Parathyroid adenoma (tissue), 2 donors: ENCODE measurements around the gene ZSCAN18.
A peak's percentile ranks its signal among the peaks of the same experiment; 100 is the strongest.

Source experiments
- H2AFZ ChIP-seq: fragments of 300-600 bp; sonication (generic); one replicate; pipeline ENCODE4 v1.7.0; 2017; ENCODE audit warnings: antibody characterized with exemption, mild to moderate bottlenecking
- H3K27ac ChIP-seq: fragments of 300-600 bp; sonication (generic); one replicate; pipeline ENCODE4 v1.7.0; 2017
- H3K27me3 ChIP-seq: fragments of 300-600 bp; sonication (generic); one replicate; pipeline ENCODE4 v1.7.0; 2017; ENCODE audit warnings: low read length; ENCODE audit not compliant: control insufficient read depth, insufficient read depth
- H3K36me3 ChIP-seq: fragments of 300-600 bp; sonication (generic); one replicate; pipeline ENCODE4 v1.7.0; 2017; ENCODE audit warnings: low read length; ENCODE audit not compliant: control insufficient read depth, insufficient read depth
- H3K4me1 ChIP-seq: fragments of 300-600 bp; sonication (generic); one replicate; pipeline ENCODE4 v1.7.0; 2017; ENCODE audit warnings: control low read depth
- H3K4me2 ChIP-seq: fragments of 300-600 bp; sonication (generic); one replicate; pipeline ENCODE4 v1.7.0; 2017; ENCODE audit warnings: low read length
- H3K4me3 ChIP-seq: fragments of 300-600 bp; sonication (generic); one replicate; pipeline ENCODE4 v1.7.0; 2017; ENCODE audit warnings: low read depth, low read length
- H3K79me2 ChIP-seq: fragments of 300-600 bp; sonication (generic); one replicate; pipeline ENCODE4 v1.7.0; 2017; ENCODE audit warnings: control low read depth
- H3K9ac ChIP-seq: fragments of 300-600 bp; sonication (generic); one replicate; pipeline ENCODE4 v1.7.0; 2017; ENCODE audit warnings: mild to moderate bottlenecking
- H3K9me3 ChIP-seq: fragments of 300-600 bp; sonication (generic); one replicate; pipeline ENCODE4 v1.7.0; 2017; ENCODE audit warnings: low read length; ENCODE audit not compliant: control insufficient read depth
- TF ChIP-seq, protein P1 (sequence below): fragments of 300-600 bp; sonication (generic); IDR thresholded peaks from one replicate; pipeline ENCODE4 v1.7.0; 2017; ENCODE audit warnings: antibody characterized with exemption, mild to moderate bottlenecking
- donor health status: primary hyperparathyroidism.

The ZSCAN18 gene

DNA sequence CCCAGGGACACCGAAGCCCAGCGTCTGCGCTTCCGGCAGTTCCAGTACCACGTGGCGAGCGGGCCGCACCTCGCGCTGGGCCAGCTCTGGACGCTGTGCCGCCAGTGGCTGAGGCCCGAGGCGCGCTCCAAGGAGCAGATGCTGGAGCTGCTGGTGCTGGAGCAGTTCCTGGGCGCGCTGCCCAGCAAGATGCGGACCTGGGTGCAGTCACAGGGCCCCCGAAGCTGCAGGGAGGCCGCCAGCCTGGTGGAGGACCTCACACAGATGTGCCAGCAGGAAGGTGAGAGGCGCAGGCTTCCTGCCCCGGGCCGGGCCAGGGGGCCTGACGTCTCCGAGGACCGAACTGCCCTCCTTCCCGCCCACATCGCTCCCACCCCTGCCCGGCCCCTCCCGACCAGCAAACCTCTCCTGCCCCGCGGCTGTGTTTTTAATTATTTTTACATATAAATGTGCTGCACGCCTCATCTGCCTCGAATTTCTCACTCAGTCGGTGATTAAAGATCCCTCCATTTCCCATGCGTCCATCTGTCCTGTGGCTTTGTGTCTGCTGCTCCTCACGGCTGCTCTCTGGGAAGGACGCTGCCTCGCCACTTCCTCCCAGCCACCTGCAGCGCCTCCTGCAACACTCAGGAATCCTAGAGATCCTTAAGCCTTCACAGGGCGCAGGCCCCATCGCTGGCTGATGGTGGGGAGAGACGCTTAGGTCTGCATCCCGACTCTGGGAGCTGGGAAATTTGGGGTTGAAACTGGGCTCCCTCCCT, 59.9 kb downstream of the ZSCAN18 start:
- Histone ChIP-seq H3K9me3 (no peaks in the 10 kb centered on the region), H3K4me2 (no peak overlapping the region), H2AFZ (peak overlapping the region; percentile 45), H3K36me3 (no peaks in the 10 kb centered on the region), H3K4me3 (no peak overlapping the region), H3K27me3 (no peaks in the 10 kb centered on the region), H3K4me1 (no peaks in the 10 kb centered on the region), H3K27ac (no peak overlapping the region), H3K79me2 (no peaks in the 10 kb centered on the region), H3K9ac (no peak overlapping the region)
- TF ChIP-seq, protein P1, sequence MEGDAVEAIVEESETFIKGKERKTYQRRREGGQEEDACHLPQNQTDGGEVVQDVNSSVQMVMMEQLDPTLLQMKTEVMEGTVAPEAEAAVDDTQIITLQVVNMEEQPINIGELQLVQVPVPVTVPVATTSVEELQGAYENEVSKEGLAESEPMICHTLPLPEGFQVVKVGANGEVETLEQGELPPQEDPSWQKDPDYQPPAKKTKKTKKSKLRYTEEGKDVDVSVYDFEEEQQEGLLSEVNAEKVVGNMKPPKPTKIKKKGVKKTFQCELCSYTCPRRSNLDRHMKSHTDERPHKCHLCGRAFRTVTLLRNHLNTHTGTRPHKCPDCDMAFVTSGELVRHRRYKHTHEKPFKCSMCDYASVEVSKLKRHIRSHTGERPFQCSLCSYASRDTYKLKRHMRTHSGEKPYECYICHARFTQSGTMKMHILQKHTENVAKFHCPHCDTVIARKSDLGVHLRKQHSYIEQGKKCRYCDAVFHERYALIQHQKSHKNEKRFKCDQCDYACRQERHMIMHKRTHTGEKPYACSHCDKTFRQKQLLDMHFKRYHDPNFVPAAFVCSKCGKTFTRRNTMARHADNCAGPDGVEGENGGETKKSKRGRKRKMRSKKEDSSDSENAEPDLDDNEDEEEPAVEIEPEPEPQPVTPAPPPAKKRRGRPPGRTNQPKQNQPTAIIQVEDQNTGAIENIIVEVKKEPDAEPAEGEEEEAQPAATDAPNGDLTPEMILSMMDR = no peak

DNA sequence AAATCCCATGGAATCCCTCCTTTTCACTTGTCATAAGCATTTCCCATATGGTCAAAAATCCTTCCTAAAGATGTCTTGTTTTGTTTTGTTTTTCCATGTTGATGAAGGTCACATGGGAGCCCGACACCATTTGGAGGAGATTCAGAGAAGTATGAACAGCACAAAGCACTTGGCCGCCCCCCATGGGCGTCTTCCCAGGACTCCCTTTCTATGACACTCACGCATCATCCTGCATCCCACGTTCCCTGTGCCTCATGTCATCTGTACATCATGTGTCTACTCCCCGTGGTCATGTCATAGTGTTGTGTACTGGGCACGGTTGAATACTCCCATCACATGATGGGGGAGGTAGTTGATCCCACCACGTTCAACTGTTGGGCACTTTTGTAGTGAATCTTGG, 62.2 kb downstream of the ZSCAN18 start:
- no peak overlapping the region for H3K4me2 ChIP-seq
- H3K79me2 ChIP-seq = no peaks in the 10 kb centered on the region

DNA sequence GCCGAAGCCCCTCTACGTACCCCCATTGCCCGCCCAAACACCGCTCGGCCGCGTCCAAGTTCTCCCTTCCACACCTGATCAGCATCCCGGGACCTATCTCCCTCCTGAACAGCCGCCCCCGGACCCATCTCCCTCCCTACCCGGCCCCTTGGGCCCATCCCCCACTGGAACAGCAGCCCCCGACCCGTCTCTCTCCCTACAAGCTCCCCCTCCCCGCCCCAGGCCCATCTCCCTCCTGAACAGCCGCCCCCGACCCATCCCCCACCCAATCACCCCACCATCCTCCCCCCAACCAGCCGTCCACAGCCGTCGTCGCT, 63.6 kb downstream of the ZSCAN18 start:
- peak overlapping the region; percentile 62 for H3K4me2 ChIP-seq
- no peaks in the 10 kb centered on the region for H3K4me1 ChIP-seq
- H3K36me3 ChIP-seq = no peaks in the 10 kb centered on the region
- H3K79me2 ChIP-seq = no peaks in the 10 kb centered on the region
- H3K9ac ChIP-seq = no peak overlapping the region
- no peaks in the 10 kb centered on the region for H3K9me3 ChIP-seq
- H3K4me3 ChIP-seq = peak overlapping the region; percentile 50
- H3K27ac ChIP-seq = no peak overlapping the region
- H3K27me3 ChIP-seq = no peaks in the 10 kb centered on the region
- TF ChIP-seq, protein P1 = no peak
- no peak overlapping the region for H2AFZ ChIP-seq

More for the DNA sequence above, 62.2 kb downstream of the ZSCAN18 start:
- Histone ChIP-seq H3K9me3 (no peaks in the 10 kb centered on the region), H3K4me1 (no peaks in the 10 kb centered on the region), H3K27me3 (no peaks in the 10 kb centered on the region), H2AFZ (no peak overlapping the region), H3K36me3 (no peaks in the 10 kb centered on the region), H3K27ac (no peak overlapping the region), H3K4me3 (no peak overlapping the region), H3K9ac (no peak overlapping the region)
- TF ChIP-seq, protein P1 = no peak
